Inferior parietal cortex (tissue), 1 donor: ENCODE results near the gene PLCB3.
"Not testable (repeated sequence)": the region's sequence is repeated elsewhere in the genome, so short reads cannot be mapped to it uniquely, and the experiment has no call there.

Source experiments
- DNase-seq: peaks from one replicate; pipeline ENCODE4 v3.0.0-alpha.2; 2016; ENCODE audit errors: extremely low spot score

The PLCB3 gene

DNA sequence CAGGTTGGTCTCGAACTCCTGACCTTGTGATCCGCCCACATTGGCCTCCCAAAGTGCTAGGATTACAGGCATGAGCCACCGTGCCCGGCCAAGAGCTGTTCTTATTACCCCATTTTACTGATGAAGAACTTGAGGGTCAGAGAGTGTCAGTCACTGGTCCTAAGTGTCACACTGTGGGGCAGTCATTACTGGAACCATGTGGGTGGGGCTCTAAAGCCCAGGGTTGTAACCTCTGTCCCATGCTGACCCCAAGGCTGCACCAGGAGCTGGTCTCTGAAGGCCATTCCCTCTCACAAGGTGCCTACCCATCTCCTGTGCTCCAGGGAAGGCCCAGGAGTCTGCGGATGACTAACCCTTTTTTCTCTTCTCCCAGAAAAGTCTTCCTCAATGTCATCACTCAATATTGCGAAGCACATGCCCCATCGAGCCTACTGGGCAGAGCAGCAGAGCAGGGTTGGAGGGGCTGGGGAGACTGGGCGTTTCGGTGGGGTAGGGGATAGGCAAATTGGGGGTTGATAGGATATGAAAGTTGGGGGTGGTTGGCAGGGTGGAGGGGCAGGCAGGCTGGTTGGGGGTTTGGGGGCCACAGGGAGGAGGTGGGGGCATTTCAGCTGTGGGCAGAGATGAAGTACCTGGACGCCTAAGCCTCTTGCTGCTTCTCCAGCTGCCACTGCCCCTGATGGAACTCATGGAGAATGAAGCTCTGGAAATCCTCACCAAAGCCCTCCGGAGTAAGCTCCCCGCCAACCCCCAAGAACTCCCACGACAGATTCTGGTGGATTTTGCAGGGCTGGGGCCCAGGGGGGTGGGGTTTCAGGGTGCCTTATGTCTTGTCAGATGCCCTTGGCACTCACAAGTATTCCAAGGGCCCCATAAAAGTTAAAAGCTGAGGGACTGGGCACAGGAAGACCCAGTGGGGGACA is 52.0 kb downstream of the PLCB3 start:
- no peak for DNase-seq

DNA sequence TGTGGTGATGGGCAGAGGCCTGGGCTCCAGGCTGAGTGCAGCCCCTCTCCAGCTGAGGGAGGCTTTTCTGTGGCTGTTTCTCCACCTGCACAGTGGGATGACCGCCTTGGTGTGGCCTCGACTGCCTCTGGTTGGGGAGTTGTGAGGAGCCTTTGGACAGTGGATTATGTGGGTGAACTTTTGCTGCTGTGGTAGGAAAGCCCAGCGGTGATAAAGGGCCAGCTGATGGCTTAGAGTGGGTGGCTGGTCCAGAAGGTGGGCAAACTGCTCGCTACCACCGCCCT is 52.6 kb downstream of the PLCB3 start:
- DNase-seq, result no peak

DNA sequence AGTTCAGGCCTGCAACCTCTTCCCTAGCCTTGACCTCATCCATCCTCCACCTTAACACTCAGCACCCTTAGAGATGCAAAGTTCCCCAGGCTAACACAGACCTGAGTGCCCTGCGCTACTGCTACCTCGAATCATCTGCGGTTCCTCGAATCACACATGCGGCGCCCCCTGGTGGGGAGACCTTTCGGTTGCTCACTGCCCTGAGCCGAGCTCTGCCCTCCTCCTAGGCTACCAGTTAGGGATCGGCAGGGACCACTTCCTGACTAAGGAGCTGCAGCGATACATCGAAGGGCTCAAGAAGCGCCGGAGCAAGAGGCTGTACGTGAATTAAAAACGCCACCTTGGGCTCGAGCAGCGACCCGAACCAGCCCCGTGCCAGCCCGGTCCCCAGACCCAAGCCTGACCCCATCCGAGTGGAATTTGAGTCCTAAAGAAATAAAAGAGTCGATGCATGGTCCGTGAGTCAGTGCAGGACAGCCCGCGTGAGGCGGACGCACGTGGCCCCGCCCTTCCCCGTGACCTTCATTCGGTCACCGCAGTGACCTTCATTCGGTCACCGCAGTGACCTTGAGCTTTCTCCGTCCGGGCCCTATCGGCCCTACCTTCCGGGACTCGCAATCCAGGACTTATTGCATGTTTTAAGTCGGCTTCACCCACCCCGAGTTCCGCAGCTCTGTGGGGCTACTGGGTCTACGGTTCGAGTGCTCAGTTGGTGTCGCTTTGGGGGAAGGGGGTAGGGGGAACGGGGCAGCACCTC is 53.2 kb downstream of the PLCB3 start:
- DNase-seq, result peak; percentile 90

- peak; percentile 96 for DNase-seq
These were observed 53.9 kb downstream of the PLCB3 start, which contains the start of gene ESRRA for GRCh38 chr11:64305075-64305690. ESRRA (plus strand) TSS chr11:64305524; CDS start chr11:64307180, 1,656 bp downstream.

DNA sequence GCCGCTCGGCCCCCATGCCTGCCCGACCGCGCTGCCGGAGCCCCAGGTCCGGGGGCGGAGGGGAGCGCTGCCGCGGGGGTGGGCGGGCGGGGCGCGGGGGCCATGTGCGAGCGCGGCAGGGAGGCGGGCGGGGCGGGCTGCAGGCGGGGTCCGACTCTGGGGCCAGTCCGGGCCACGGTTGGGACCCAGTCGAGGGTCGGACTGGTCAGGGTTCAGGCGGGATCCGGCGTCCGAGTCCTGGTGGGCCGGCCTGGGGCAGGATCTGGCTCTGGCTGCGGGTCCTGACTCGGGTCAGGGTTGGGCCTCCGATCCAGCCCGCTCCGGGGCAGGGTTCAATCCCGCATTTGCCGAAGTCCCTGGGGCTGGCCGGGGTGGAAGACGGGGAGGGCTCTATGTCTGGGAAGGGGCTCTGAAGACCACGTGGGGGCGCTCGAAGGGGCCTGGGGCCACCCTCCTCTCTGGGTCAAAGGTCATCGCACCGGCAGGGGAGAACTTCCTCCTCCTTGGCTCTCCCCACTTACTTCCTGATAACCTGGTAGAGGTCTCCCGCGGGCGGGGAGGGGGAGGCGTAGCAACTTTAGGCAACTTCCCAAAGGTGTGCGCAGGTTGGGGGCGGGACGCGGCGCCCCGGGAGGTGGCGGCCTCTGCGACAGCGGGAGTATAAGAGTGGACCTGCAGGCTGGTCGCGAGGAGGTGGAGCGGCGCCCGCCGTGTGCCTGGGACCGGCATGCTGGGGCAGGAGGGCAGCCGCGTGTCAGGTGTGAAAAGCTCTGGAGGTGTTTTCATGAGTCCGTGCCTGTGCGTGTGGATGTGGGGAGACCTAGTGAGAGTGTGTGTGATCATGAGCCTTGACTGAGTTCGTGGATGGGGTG is 54.6 kb downstream of the PLCB3 start:
- peak; percentile 53 for DNase-seq

DNA sequence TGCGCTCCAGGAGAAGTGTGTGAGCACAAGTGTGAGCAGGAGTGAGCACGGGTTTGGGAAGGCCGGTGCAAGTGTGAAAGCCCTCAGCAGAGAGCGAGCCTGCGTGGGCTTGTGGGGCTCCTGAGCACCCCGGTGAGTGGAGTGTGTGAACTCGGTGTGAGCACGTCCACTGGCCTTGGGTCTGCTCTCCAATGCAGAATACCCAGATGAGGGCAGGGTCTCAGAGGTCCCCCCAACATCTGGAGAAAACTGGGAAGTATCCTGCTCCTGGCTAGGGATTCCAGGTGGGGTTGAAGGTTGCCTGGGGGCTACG is 55.2 kb downstream of the PLCB3 start:
- no peak for DNase-seq

- DNase-seq, result no peak
These were observed 55.7 kb downstream of the PLCB3 start for GRCh38 chr11:64306876-64307622.

GRCh38 chr11:64307795-64308194 is 56.5 kb downstream of the PLCB3 start:
- DNase-seq, result not testable (repeated sequence)

GRCh38 chr11:64312947-64313346 is 61.6 kb downstream of the PLCB3 start:
- DNase-seq, result no peak

GRCh38 chr11:64313491-64314145 is 62.3 kb downstream of the PLCB3 start:
- DNase-seq, result no peak

- no peak for DNase-seq
These were observed 62.9 kb downstream of the PLCB3 start for GRCh38 chr11:64314146-64314804.

GRCh38 chr11:64314805-64315561 is 63.7 kb downstream of the PLCB3 start:
- DNase-seq, result no peak

DNA sequence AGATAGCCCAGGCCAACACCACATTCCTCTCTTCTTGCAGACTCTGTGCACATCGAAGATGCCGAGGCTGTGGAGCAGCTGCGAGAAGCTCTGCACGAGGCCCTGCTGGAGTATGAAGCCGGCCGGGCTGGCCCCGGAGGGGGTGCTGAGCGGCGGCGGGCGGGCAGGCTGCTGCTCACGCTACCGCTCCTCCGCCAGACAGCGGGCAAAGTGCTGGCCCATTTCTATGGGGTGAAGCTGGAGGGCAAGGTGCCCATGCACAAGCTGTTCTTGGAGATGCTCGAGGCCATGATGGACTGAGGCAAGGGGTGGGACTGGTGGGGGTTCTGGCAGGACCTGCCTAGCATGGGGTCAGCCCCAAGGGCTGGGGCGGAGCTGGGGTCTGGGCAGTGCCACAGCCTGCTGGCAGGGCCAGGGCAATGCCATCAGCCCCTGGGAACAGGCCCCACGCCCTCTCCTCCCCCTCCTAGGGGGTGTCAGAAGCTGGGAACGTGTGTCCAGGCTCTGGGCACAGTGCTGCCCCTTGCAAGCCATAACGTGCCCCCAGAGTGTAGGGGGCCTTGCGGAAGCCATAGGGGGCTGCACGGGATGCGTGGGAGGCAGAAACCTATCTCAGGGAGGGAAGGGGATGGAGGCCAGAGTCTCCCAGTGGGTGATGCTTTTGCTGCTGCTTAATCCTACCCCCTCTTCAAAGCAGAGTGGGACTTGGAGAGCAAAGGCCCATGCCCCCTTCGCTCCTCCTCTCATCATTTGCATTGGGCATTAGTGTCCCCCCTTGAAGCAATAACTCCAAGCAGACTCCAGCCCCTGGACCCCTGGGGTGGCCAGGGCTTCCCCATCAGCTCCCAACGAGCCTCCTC is 64.6 kb downstream of the PLCB3 start:
- not testable (repeated sequence) for DNase-seq

DNA sequence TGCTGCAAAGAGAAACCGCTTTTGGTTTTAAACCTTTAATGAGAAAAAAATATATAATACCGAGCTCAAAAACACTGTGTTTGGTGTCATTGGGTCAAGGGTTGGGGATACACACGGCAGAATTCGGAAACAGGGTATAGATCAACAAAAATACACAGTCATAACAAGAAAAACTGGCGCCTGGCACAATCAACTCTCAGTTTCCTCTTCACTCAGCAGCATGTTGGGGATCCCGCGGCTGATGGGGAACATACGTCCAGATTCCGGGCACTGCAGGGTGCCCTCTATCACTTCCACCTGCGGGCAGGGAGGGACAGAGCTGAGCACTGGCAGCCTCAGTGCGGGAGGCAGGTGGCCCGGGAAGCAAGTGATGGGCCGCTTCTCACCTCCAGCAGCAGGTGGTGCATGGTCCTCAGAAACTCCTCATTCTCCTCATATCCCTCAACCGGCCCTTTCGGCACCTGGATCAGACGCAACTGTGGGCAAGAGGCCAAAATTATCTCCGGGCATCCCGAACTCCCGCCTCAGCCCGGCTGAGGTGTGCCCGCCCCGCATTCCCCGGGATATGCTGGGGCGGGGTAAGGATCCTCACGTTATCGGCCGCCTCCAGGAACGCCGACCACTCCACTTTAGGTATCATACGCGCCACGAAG is 65.5 kb downstream of the PLCB3 start:
- DNase-seq, result no peak

DNA sequence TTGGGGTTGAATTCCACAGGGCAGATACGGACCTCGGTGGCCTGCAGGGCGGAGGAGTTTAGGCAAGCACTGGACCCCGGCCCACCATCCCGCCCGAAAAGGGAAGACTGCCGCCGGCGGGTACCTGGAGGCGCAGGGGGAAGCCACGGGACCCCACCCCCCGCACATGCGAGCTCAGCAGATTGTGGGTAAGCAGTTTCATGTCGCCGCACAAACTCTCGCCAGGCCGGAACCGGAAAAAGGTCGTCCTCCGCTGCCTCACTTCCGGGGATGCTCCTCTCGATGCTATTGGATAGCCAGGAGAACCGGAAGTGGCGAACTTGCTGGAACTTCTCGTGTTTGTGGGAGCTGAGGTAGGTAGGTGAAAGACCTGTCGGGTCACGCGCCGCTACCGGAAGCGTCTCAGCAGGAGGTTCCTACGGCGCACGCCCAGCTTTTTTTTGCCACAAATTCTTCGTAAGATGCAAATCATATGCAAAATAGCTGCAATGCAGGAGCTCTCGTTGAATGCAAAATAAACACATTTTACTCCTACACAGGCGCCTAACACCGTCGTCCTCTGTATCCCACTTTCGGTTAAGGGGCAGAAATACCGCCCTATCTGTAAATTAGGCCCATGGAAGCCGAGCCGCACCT is 66.1 kb downstream of the PLCB3 start, which contains the start of gene TRMT112:
Gene TRMT112 (minus strand): TSS at position 235 of the 636 bp plus-strand sequence. CDS start 33 bp downstream, at position 202.
- DNase-seq, result peak; percentile 99

DNA sequence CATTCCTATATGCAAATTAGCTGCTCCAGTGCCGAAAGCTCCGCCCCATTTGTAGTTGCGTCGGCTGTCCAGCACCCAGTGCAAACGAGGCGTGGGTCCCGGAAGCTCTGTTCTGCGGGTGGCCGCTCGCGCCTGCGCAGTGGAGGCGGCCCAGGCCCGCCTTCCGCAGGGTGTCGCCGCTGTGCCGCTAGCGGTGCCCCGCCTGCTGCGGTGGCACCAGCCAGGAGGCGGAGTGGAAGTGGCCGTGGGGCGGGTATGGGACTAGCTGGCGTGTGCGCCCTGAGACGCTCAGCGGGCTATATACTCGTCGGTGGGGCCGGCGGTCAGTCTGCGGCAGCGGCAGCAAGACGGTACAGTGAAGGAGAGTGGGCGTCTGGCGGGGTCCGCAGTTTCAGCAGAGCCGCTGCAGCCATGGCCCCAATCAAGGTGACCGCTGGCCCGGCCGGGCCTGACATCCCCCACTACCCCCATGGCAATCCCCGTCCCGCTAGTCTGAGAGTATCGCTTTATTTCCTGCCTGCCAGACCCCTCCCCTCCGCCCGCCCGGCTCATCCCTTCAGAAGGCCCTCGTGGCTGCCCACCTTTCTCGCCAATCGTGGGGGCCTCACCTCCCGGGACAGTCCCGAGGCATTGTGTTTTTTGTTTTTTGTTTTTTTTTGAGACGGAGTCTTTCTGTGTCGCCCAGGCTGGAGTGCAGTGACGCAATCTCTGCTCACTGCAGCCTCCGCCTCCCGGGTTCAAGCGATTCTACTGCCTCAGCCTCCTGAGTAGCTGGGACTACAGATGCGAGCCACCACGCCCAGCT is 66.8 kb downstream of the PLCB3 start, which contains the start of gene PRDX5:
Gene PRDX5 (plus strand): TSS at position 161 of the 805 bp plus-strand sequence. CDS start 95 bp downstream, at position 256.
- DNase-seq, result peak; percentile 97
